CD8-positive, alpha-beta memory T cell (primary cell): ENCODE results near the gene SYNGR1. TPM values are rescaled to one million over a fixed set of nuclear protein-coding genes. Genes with fewer than 3 reads are reported as not detected.
"Not testable (repeated sequence)": the region's sequence is repeated elsewhere in the genome, so short reads cannot be mapped to it uniquely, and the experiment has no call there.

ENCODE experiments used
- CTCF ChIA-PET: fragments of 350-600 bp; sonication (Branson Sonifier 250); formaldehyde crosslinking; loops from one replicate; lab custom pipeline; 2021; ENCODE audit warnings: antibody characterized with exemption; lab: Charles Lee
- POLR2A ChIA-PET: fragments of 350-600 bp; sonication (Branson Sonifier 250); formaldehyde crosslinking; loops from one replicate; lab custom pipeline; 2021; ENCODE audit warnings: antibody characterized with exemption; lab: Charles Lee
- DNase-seq, 5 donors: peaks; one replicate each; pipeline versions ENCODE4 v3.0.0 to v3.0.0-alpha.2; 2020 to 2022; ENCODE audit warnings: mixed read lengths in 1 of 5
- H3K27ac ChIP-seq: one replicate; pipeline ENCODE4 v1.7.0; 2013; ENCODE audit warnings: low read depth, mild to moderate bottlenecking, low read length, moderate library complexity
- H3K27me3 ChIP-seq: 2 replicates; pipeline ENCODE4 v1.7.0; 2013; ENCODE audit warnings: low read length, mild to moderate bottlenecking; ENCODE audit not compliant: insufficient read depth, poor library complexity, severe bottlenecking
- H3K36me3 ChIP-seq: 2 replicates; pipeline ENCODE4 v1.7.0; 2013; ENCODE audit warnings: mild to moderate bottlenecking, low read length, moderate library complexity; ENCODE audit not compliant: insufficient read depth
- H3K4me1 ChIP-seq: 2 replicates; pipeline ENCODE4 v1.7.0; 2013; ENCODE audit warnings: mild to moderate bottlenecking, low read length, moderate library complexity; ENCODE audit not compliant: insufficient read depth
- H3K4me3 ChIP-seq: 2 replicates; pipeline ENCODE4 v1.7.0; 2013; ENCODE audit warnings: mild to moderate bottlenecking, low read length
- H3K9me3 ChIP-seq: 2 replicates; pipeline ENCODE4 v1.7.0; 2013; ENCODE audit warnings: mild to moderate bottlenecking, low read length
- H3K27ac Mint-ChIP-seq, 8 donors: one replicate each; pipeline ENCODE4 v1.8.0; 2020 to 2021; ENCODE audit warnings: mixed read lengths in 8 of 8, mild to moderate bottlenecking in 6 of 8, inconsistent platforms in 3 of 8, moderate library complexity in 3 of 8
- H3K27me3 Mint-ChIP-seq, 2 donors: one replicate each; pipeline ENCODE4 v1.8.0; 2020 to 2021; ENCODE audit warnings: mixed read lengths in 2 of 2, mild to moderate bottlenecking in 1 of 2, moderate library complexity in 1 of 2
- H3K36me3 Mint-ChIP-seq, 3 donors: one replicate each; pipeline ENCODE4 v1.8.0; 2020 to 2021; ENCODE audit warnings: mixed read lengths in 3 of 3, inconsistent platforms in 1 of 3, mild to moderate bottlenecking in 1 of 3
- H3K4me1 Mint-ChIP-seq, 3 donors: one replicate each; pipeline ENCODE4 v1.8.0; 2020 to 2021; ENCODE audit warnings: mixed read lengths in 3 of 3, inconsistent platforms in 1 of 3, mild to moderate bottlenecking in 1 of 3
- H3K4me3 Mint-ChIP-seq, 7 donors: one replicate each; pipeline ENCODE4 v1.8.0; 2020 to 2021; ENCODE audit warnings: mixed read lengths in 7 of 7, mild to moderate bottlenecking in 6 of 7, moderate library complexity in 4 of 7, inconsistent platforms in 2 of 7
- H3K9me3 Mint-ChIP-seq, 5 donors: one replicate each; pipeline ENCODE4 v1.8.0; 2020 to 2022; ENCODE audit warnings: mixed read lengths in 5 of 5, mild to moderate bottlenecking in 3 of 5, moderate library complexity in 2 of 5, inconsistent platforms in 1 of 5
- polyA plus RNA-seq: library from polyadenylated mRNA; unstranded; fragments of 300-500 nt; fragmentation: Illumina TruSeq; gene quantifications from one replicate; pipeline ENCODE4 v1.2.3, GENCODE V29; 2021
- total RNA-seq, 2 experiments: library from RNA; stranded (reverse); gene quantifications; one replicate each; pipeline ENCODE4 v1.2.3, GENCODE V29; 2021

SYNGR1 gene
- total and polyA plus RNA-seq, 3 experiments from 2014 or later = 2.4 to 10.1 (median 2.9) TPM

DNA sequence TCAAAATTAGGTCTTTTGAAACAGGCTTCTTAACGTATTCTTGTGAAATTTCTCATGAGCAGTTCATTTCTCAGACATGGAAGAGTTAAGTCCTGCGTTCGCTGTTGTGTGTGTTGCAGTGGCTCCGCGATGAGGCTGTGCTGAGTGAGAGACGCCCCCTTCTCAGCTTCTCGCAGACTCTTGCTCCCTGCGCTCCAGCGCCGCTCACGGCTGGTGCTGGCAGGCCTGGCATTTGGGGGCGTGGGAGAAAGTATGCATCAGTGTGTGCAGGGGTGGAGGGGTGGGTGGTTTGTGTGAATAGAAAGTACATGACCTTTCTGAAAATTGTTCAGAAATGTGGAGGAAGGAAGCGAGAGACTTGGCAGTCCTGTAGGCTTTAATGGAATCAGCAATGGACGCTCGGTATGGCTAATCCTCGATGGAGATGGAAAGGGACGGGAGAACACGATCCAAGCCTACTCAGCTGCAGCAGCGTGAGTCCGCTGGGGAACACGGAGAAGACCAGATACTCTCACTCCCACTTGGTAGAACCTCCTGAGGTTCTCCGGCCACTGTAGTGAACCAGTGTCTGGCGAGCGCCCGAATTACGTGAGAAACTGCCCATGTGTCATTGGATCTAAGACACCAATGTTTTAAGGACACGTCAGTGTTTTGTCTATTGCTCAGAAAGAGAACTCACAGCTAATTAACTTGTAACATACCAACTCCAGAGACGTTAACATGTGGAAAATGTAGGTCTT is 55.7 kb downstream of the SYNGR1 start:
- H3K4me3 ChIP-seq = no peak overlapping the region
- no peak overlapping the region for H3K27ac ChIP-seq
- DNase-seq = no peak
- no peaks in the 10 kb centered on the region for H3K9me3 ChIP-seq
- no peaks in the 10 kb centered on the region for H3K27me3 Mint-ChIP-seq
- H3K9me3 Mint-ChIP-seq = no peaks in the 10 kb centered on the region
- H3K4me3 Mint-ChIP-seq = peak overlapping the region in 1 of 7 donors; percentile 78
- H3K4me1 ChIP-seq = peaks cover 15% of the 10 kb centered on the region
- H3K4me1 Mint-ChIP-seq = peaks cover 30 to 70% (median 62%) of the 10 kb centered on the region in 3 donors
- peaks cover 0 to 46% (median 7%) of the 10 kb centered on the region in 3 donors for H3K36me3 Mint-ChIP-seq
- ChIA-PET CTCF (interaction anchor here (0.6 kb wide), 1 partner anchor 1416 kb away, joined by 3 read pairs; no protein-coding TSS in a partner anchor), POLR2A (interaction anchor here (0.6 kb wide), 1 partner anchor 59 kb away, joined by 9 read pairs; no protein-coding TSS in a partner anchor)
- H3K36me3 ChIP-seq = no peaks in the 10 kb centered on the region
- peak overlapping the region in 1 of 8 donors; percentile 21 for H3K27ac Mint-ChIP-seq
- H3K27me3 ChIP-seq = no peaks in the 10 kb centered on the region

- Histone ChIP-seq H3K4me3 (no peak overlapping the region), H3K9me3 (no peaks in the 10 kb centered on the region), H3K4me1 (peaks cover 22% of the 10 kb centered on the region), H3K27ac (no peak overlapping the region), H3K36me3 (no peaks in the 10 kb centered on the region), H3K27me3 (no peaks in the 10 kb centered on the region)
- H3K4me3 Mint-ChIP-seq = no peak overlapping the region
- H3K27me3 Mint-ChIP-seq = no peaks in the 10 kb centered on the region
- peak overlapping the region in 1 of 8 donors; percentile 61 for H3K27ac Mint-ChIP-seq
- H3K4me1 Mint-ChIP-seq = peaks cover 33 to 71% (median 65%) of the 10 kb centered on the region in 3 donors
- H3K36me3 Mint-ChIP-seq = peaks cover 0 to 38% (median 7%) of the 10 kb centered on the region in 3 donors
- no peak for DNase-seq
- CTCF ChIA-PET = interaction anchor here (0.7 kb wide), 1 partner anchor 9 kb away, joined by 3 read pairs; the partner anchor contains the start of gene TAB1
- no peaks in the 10 kb centered on the region for H3K9me3 Mint-ChIP-seq
- POLR2A ChIA-PET = no interaction called here
Measured at GRCh38 chr22:39408173-39408572, 58.4 kb downstream of the SYNGR1 start.

DNA sequence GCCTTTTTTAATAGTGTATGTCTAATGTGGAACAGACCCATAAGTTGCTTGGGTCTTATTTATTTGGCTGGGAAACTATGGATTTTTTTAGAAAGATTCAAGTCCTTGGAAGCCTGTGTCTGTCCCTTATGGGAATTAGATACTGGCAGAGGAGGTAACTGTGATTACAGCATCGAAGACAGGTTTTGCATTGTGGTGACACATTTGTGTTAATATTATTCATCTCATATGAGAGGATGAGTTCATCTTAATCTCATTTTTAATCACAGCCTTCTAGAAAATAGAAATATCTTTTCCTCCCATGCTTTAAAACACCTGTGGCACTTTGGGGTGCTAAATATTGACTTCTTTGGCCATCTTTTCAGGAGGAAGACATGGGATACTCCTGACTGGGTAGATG is 59.0 kb downstream of the SYNGR1 start:
- Histone ChIP-seq H3K36me3 (no peaks in the 10 kb centered on the region), H3K4me1 (peaks cover 28% of the 10 kb centered on the region), H3K27ac (no peak overlapping the region), H3K4me3 (no peak overlapping the region), H3K9me3 (no peaks in the 10 kb centered on the region), H3K27me3 (no peaks in the 10 kb centered on the region)
- peak overlapping the region in 1 of 8 donors; percentile 14 for H3K27ac Mint-ChIP-seq
- H3K27me3 Mint-ChIP-seq = no peaks in the 10 kb centered on the region
- peaks cover 36 to 74% (median 67%) of the 10 kb centered on the region in 3 donors for H3K4me1 Mint-ChIP-seq
- ChIA-PET CTCF (interaction anchor here (0.7 kb wide), 1 partner anchor 9 kb away, joined by 4 read pairs; the partner anchor contains the start of gene TAB1), POLR2A (no interaction called here)
- H3K9me3 Mint-ChIP-seq = no peaks in the 10 kb centered on the region
- DNase-seq = no peak
- H3K36me3 Mint-ChIP-seq = peaks cover 0 to 34% (median 7%) of the 10 kb centered on the region in 3 donors
- no peak overlapping the region for H3K4me3 Mint-ChIP-seq

GRCh38 chr22:39409516-39410029 is 59.8 kb downstream of the SYNGR1 start:
- peaks cover 0 to 31% (median 4%) of the 10 kb centered on the region in 3 donors for H3K36me3 Mint-ChIP-seq
- Histone ChIP-seq H3K4me1 (peaks cover 36% of the 10 kb centered on the region), H3K36me3 (no peaks in the 10 kb centered on the region), H3K27me3 (no peaks in the 10 kb centered on the region), H3K27ac (no peak overlapping the region), H3K4me3 (no peak overlapping the region), H3K9me3 (no peaks in the 10 kb centered on the region)
- H3K27me3 Mint-ChIP-seq = no peaks in the 10 kb centered on the region
- POLR2A ChIA-PET = no interaction called here
- no peaks in the 10 kb centered on the region for H3K9me3 Mint-ChIP-seq
- no peak for DNase-seq
- H3K27ac Mint-ChIP-seq = no peak overlapping the region
- CTCF ChIA-PET = interaction anchor here (0.7 kb wide), 1 partner anchor 10 kb away, joined by 4 read pairs; the partner anchor contains the start of gene TAB1
- peaks cover 38 to 78% (median 67%) of the 10 kb centered on the region in 3 donors for H3K4me1 Mint-ChIP-seq
- no peak overlapping the region for H3K4me3 Mint-ChIP-seq

DNA sequence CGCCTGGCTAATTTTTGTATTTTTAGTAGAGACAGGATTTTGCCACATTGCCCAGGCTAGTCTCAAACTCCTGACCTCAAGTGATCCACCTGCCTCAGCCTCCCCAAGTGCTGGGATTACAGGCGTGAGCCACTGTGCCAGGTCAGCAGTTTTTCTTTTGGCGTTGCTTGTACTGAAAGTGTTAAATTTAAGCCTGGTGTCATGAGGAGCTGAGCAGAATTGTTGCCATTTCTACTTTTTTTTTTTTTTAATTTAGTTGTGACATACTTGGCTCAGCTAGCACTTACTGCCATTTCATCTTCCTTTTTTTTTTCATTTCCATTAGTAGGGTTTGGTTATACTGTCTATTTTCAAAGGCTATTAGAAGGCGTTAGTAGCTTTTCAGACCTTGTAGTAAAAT is 60.5 kb downstream of the SYNGR1 start:
- H3K27ac Mint-ChIP-seq = no peak overlapping the region
- H3K4me1 ChIP-seq = peaks cover 43% of the 10 kb centered on the region
- POLR2A ChIA-PET = interaction anchor here (0.9 kb wide), 1 partner anchor 11 kb away, joined by 3 read pairs; the partner anchor contains the start of gene TAB1

DNA sequence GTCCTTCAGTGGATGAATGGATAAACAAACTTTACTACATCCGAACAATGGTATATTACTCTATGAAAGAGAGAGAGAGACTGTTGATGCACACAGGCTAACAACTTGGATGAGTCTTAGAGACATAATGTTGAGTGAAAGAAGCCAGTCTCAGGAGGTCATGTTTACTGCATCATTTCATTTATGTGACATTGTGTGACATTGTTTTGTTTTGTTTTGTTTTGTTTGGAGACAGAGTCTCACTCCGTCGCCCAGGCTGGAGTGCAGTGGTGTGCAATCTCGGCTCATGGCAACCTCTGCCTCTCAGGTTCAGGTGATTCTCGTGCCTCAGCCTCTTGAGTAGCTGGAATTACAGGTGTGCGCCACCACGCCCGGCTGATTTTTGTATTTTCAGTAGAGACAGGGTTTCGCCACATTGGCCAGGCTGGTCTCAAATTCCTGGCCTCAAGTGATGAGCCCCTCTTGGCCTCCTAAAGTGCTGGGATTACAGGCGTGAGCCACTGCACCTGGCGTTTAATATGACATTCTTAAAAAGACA is 62.1 kb downstream of the SYNGR1 start:
- Mint-ChIP-seq H3K27ac (peak overlapping the region in 7 of 8 donors; percentile 76 to 93 (median 84)), H3K4me3 (peak overlapping the region in 6 of 7 donors; percentile 54 to 79 (median 72)), H3K36me3 (peaks cover 0 to 37% (median 4%) of the 10 kb centered on the region in 3 donors), H3K4me1 (peaks cover 35 to 67% (median 60%) of the 10 kb centered on the region in 3 donors)
- H3K27ac ChIP-seq, DNase-seq, H3K36me3 ChIP-seq, H3K9me3 ChIP-seq, H3K9me3 Mint-ChIP-seq, H3K4me3 ChIP-seq, H3K27me3 Mint-ChIP-seq, H3K27me3 ChIP-seq: not testable (repeated sequence)
- H3K4me1 ChIP-seq = peaks cover 59% of the 10 kb centered on the region
- POLR2A ChIA-PET = interaction anchor here (0.9 to 1.6 kb wide), 3 partner anchors 12 to 108 kb away, joined by 3 to 10 read pairs (median 4); partner anchors contain the start of genes ATF4 and TAB1
- CTCF ChIA-PET = interaction anchor here (0.7 to 6.0 kb wide), 5 partner anchors 12 to 180 kb away, joined by 3 to 35 read pairs (median 5); partner anchors contain the start of genes MIEF1 and TAB1

More for the DNA sequence above, 60.5 kb downstream of the SYNGR1 start:
- Mint-ChIP-seq H3K9me3 (no peaks in the 10 kb centered on the region), H3K36me3 (peaks cover 0 to 29% (median 4%) of the 10 kb centered on the region in 3 donors), H3K4me1 (peaks cover 38 to 75% (median 62%) of the 10 kb centered on the region in 3 donors), H3K27me3 (no peaks in the 10 kb centered on the region), H3K4me3 (no peak overlapping the region)
- no peak for DNase-seq
- H3K27me3 ChIP-seq = no peaks in the 10 kb centered on the region
- H3K9me3 ChIP-seq = no peaks in the 10 kb centered on the region
- no peaks in the 10 kb centered on the region for H3K36me3 ChIP-seq
- H3K27ac ChIP-seq = no peak overlapping the region
- CTCF ChIA-PET = interaction anchor here (6.0 kb wide), 1 partner anchor 10 kb away, joined by 35 read pairs; the partner anchor contains the start of gene TAB1
- no peak overlapping the region for H3K4me3 ChIP-seq

DNA sequence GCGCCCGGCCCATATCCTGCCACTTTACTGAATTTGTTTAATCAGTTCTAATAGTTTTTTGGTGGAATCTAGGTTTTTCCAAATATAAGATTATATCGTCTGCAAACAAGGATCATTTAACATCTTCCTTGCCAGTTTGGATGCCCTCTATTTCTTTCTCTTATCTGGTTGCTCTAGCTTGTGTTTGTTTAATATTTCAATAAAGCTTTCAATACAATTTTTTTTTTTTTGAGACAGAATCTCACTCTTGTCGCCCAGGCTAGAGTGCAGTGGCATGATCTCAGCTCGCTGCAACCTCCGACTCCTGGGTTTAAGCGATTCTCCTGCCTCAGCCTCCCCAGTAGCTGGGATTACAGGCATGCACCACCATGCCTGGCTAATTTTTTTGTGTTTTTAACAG is 63.4 kb downstream of the SYNGR1 start:
- H3K9me3 ChIP-seq, H3K4me3 ChIP-seq, H3K27me3 Mint-ChIP-seq, H3K9me3 Mint-ChIP-seq, H3K27ac ChIP-seq, DNase-seq, H3K27me3 ChIP-seq: not testable (repeated sequence)
- H3K4me1 Mint-ChIP-seq = peaks cover 32 to 56% (median 48%) of the 10 kb centered on the region in 3 donors
- H3K36me3 Mint-ChIP-seq = peaks cover 0 to 42% (median 5%) of the 10 kb centered on the region in 3 donors
- peaks cover 15% of the 10 kb centered on the region for H3K36me3 ChIP-seq
- H3K4me1 ChIP-seq = peaks cover 62% of the 10 kb centered on the region
- H3K27ac Mint-ChIP-seq = peak overlapping the region in 3 of 8 donors; percentile 11 to 55 (median 15)
- ChIA-PET CTCF (interaction anchor here (0.9 to 6.0 kb wide), 4 partner anchors 13 to 89 kb away, joined by 3 to 35 read pairs (median 4); partner anchors contain the start of genes MIEF1 and TAB1), POLR2A (interaction anchor here (0.6 to 1.0 kb wide), 4 partner anchors 9 to 1352 kb away, joined by 3 to 8 read pairs (median 4); partner anchors contain the start of gene TAB1)
- H3K4me3 Mint-ChIP-seq = peak overlapping the region in 6 of 7 donors; percentile 23 to 79 (median 49)
